ENCODE data around the gene ARHGDIB.

The ARHGDIB gene

GRCh38 chr12:14953752-14954151 is 7.6 kb downstream of the ARHGDIB start:
- H3K4me3 ChIP-seq (ENCODE audit: low read depth, low read length) = no peak overlapping the region
- H3K36me3 ChIP-seq = no peaks in the 10 kb centered on the region
- no peaks in the 10 kb centered on the region for H3K27me3 ChIP-seq
- peaks cover 21% of the 10 kb centered on the region for H3K4me1 ChIP-seq
- TF ChIP-seq CTCF (IDR thresholded peaks at IDR 0.05; ENCODE audit: low read depth, low read length) = no peak
- no peak for DNase-seq
- H3K9me3 ChIP-seq = no peaks in the 10 kb centered on the region

GRCh38 chr12:14952299-14952921 is 9.0 kb downstream of the ARHGDIB start:
- no peaks in the 10 kb centered on the region for H3K36me3 ChIP-seq
- no peaks in the 10 kb centered on the region for H3K27me3 ChIP-seq
- H3K4me1 ChIP-seq = peaks cover 25% of the 10 kb centered on the region
- H3K9me3 ChIP-seq = no peaks in the 10 kb centered on the region
- H3K4me3 ChIP-seq (ENCODE audit: low read depth, low read length) = no peak overlapping the region
- no peak for DNase-seq
- no peak for TF ChIP-seq CTCF (IDR thresholded peaks at IDR 0.05; ENCODE audit: low read depth, low read length)

DNA sequence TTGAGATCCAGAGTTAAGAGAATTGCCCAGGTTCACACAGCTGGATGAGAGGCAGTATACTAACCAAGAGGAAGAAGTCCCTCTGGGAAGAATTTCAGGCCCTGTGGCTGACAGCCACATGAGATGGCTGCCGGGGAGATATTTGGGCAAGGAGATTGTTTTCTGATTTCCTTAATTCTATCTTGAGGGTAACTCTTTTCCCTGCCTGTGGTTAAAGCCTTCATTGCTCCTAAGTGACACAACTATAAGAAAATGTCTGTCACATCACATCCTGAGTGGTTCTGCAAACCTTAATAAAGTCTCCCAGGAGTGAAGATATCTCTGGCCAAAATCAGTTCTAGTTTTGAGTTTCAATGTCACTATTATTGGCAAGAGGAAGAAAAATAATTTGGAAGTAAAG is 9.6 kb downstream of the ARHGDIB start:
- Histone ChIP-seq H3K9me3 (no peaks in the 10 kb centered on the region), H3K36me3 (no peaks in the 10 kb centered on the region), H3K4me1 (peaks cover 25% of the 10 kb centered on the region), H3K4me3 (ENCODE audit: low read depth, low read length) (no peak overlapping the region), H3K27me3 (no peaks in the 10 kb centered on the region)
- DNase-seq = no peak
- TF ChIP-seq CTCF (IDR thresholded peaks at IDR 0.05; ENCODE audit: low read depth, low read length) = no peak

DNA sequence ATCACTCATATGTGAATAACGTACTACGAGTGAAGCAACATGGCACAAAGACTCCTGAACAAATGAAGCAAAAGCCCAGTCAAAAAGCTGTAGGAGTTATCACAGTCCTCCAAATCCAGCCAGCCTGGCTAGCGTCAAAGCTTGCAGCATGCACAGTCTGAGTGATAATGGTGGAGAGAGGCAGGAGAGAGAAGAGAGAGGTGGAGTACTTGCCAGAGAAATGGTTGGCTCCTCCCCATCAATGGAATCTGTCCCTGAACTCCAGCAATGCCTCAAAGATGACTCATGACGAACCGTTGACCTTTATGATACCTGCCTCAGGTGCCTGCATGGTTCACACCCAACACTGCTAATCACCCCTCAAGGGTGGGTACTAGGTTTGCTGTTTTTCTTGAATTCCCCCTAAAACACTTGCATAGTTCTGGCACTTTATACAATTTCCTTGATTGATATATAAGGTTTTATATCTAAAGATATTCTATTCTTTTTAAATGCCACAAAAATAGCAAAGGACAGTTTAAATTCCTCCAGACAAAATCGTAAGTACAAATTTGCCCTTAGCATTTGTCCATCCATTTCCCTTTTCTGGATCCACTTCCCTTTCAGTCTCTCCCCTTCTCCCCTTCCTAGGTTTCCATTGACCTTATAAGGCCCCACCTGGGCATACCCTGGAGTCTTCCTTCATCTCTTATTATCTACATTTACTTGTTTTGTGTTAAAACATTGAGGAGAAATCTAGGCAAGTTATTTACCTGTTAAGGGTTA is 10.2 kb downstream of the ARHGDIB start:
- TF ChIP-seq CTCF (IDR thresholded peaks at IDR 0.05; ENCODE audit: low read depth, low read length) = no peak
- H3K4me3 ChIP-seq (ENCODE audit: low read depth, low read length) = no peak overlapping the region
- no peak for DNase-seq
- no peaks in the 10 kb centered on the region for H3K9me3 ChIP-seq
- no peaks in the 10 kb centered on the region for H3K36me3 ChIP-seq
- no peaks in the 10 kb centered on the region for H3K27me3 ChIP-seq
- peaks cover 19% of the 10 kb centered on the region for H3K4me1 ChIP-seq

- no peak for DNase-seq
- no peak for TF ChIP-seq CTCF (IDR thresholded peaks at IDR 0.05; ENCODE audit: low read depth, low read length)
- Histone ChIP-seq H3K4me1 (peaks cover 17% of the 10 kb centered on the region), H3K4me3 (ENCODE audit: low read depth, low read length) (no peak overlapping the region), H3K27me3 (no peaks in the 10 kb centered on the region), H3K36me3 (no peaks in the 10 kb centered on the region), H3K9me3 (no peaks in the 10 kb centered on the region)
Observed at GRCh38 chr12:14950421-14950820, 11.0 kb downstream of the ARHGDIB start.

DNA sequence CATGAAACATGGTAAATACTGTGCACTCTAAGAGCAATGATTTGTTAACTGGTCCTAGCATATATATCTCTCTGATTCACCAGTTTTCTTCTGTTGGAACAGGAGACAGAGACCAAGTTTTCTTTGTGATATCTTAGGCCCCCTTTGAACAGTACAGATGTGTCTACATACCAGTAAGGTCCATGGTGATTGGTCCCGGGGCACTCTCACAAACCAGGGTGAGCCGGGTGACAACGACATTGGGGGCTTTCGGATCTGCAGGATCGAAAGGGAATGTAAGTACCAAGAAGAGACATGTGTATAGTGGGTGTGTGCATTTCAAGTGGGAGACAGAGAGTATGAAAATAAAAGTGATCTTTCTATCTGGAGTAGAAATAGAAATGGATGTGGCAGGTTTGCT is 11.8 kb downstream of the ARHGDIB start:
- Histone ChIP-seq H3K9me3 (no peaks in the 10 kb centered on the region), H3K4me1 (peaks cover 17% of the 10 kb centered on the region), H3K36me3 (no peaks in the 10 kb centered on the region), H3K4me3 (ENCODE audit: low read depth, low read length) (no peak overlapping the region), H3K27me3 (no peaks in the 10 kb centered on the region)
- no peak for DNase-seq
- TF ChIP-seq CTCF (IDR thresholded peaks at IDR 0.05; ENCODE audit: low read depth, low read length) = no peak

Measured in BE2C (cell line).